DOHH2 (cell line): ENCODE data around the gene ECD.

Source experiments
- EZH2phosphoT487 ChIP-seq: fragments of 200-600 bp; sonication (generic); IDR thresholded peaks from 2 replicates; pipeline ENCODE4 v1.6.1; 2017; ENCODE audit warnings: borderline replicate concordance, mild to moderate bottlenecking, antibody characterized with exemption, low read length, moderate library complexity, mixed read lengths
- TF ChIP-seq, protein P1 (sequence below): fragments of 200-600 bp; sonication (generic); IDR thresholded peaks from one replicate; pipeline ENCODE4 v1.5.1; 2014; ENCODE audit warnings: antibody characterized with exemption, mild to moderate bottlenecking, low read depth, low read length; ENCODE audit not compliant: poor library complexity, severe bottlenecking

DNA sequence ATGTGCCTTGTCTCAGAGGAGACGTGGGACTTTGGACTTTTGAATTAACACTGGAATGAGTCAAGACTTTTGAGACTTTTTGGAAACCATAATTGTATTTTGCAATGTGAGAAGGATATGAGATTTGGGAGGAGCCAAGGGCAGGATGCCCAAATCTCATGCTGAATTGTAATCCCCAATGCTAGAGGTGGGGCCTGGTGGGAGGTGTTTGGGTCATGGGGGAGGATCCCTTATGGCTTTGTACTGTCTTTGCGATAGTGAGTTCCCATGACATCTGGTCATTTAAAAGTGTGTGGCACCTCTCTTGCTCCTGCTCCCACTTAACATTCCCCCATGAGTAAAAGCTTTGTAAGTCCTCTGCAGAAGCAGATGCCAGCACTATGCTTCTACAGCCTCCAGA, 40.1 kb upstream of the ECD start:
- TF ChIP-seq, protein P1, sequence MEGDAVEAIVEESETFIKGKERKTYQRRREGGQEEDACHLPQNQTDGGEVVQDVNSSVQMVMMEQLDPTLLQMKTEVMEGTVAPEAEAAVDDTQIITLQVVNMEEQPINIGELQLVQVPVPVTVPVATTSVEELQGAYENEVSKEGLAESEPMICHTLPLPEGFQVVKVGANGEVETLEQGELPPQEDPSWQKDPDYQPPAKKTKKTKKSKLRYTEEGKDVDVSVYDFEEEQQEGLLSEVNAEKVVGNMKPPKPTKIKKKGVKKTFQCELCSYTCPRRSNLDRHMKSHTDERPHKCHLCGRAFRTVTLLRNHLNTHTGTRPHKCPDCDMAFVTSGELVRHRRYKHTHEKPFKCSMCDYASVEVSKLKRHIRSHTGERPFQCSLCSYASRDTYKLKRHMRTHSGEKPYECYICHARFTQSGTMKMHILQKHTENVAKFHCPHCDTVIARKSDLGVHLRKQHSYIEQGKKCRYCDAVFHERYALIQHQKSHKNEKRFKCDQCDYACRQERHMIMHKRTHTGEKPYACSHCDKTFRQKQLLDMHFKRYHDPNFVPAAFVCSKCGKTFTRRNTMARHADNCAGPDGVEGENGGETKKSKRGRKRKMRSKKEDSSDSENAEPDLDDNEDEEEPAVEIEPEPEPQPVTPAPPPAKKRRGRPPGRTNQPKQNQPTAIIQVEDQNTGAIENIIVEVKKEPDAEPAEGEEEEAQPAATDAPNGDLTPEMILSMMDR: no peak
- TF ChIP-seq EZH2phosphoT487: no peak
